GM12873 (cell line): ENCODE results near the gene TEX22.
A peak's percentile ranks its signal among the peaks of the same experiment; 100 is the strongest.

Experiments
- TF ChIP-seq, protein P1 (sequence below): IDR thresholded peaks from 2 replicates; pipeline ENCODE4 v1.5.1; 2012; ENCODE audit warnings: low read depth, mild to moderate bottlenecking, moderate library complexity, low read length, control low read depth; ENCODE audit not compliant: insufficient read depth; ENCODE audit errors: missing control alignments

TEX22 gene

DNA sequence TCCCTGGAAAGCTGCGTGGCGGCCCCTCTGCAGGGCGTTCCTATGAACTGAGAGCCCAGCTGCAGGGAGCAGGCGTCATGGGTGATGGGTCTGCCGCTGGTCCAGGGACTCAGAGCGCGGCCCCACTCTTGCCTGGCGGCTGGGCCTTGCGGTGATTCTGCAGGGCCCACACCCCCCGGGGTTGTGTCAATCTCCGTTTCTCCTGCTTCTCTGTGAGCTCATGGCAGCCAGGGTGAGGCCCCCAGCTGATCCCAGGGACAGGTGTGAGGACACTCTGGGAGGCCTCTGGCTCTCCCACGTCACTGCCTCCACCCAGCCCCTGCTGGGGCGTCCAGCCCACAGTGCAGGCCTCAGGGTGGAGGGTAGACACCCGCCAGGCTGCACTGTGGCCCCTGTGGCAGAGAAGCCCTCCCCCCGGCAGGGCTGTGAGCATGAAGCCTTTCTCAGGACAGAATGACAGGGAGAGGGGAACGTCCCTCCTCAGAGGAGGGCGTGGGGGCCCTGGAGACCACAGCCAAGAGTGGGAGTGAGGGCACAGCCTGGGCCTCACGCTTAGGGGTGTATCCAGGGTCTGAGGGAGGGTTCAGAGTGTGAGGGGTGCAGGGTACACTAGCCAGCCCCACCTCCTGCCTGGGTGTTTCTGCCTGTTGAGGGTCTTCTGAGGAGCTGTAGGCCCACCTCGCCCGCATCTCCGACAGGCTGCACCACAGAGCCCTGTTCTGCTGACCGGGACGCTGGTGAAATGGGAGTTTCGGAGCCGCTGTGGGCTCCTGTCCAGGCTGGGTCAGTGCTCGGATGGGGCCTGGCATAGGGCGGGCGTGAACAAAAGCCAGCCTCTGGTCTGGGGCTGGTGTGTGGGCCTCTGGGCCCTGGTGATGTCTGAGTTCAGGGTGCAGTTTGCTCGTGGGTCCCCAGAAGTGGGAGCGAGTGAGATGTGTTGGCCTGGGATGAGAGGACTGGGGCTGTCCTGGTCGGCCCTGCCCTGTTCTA is 49.6 kb downstream of the TEX22 start:
- TF ChIP-seq, protein P1, sequence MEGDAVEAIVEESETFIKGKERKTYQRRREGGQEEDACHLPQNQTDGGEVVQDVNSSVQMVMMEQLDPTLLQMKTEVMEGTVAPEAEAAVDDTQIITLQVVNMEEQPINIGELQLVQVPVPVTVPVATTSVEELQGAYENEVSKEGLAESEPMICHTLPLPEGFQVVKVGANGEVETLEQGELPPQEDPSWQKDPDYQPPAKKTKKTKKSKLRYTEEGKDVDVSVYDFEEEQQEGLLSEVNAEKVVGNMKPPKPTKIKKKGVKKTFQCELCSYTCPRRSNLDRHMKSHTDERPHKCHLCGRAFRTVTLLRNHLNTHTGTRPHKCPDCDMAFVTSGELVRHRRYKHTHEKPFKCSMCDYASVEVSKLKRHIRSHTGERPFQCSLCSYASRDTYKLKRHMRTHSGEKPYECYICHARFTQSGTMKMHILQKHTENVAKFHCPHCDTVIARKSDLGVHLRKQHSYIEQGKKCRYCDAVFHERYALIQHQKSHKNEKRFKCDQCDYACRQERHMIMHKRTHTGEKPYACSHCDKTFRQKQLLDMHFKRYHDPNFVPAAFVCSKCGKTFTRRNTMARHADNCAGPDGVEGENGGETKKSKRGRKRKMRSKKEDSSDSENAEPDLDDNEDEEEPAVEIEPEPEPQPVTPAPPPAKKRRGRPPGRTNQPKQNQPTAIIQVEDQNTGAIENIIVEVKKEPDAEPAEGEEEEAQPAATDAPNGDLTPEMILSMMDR: no peak

DNA sequence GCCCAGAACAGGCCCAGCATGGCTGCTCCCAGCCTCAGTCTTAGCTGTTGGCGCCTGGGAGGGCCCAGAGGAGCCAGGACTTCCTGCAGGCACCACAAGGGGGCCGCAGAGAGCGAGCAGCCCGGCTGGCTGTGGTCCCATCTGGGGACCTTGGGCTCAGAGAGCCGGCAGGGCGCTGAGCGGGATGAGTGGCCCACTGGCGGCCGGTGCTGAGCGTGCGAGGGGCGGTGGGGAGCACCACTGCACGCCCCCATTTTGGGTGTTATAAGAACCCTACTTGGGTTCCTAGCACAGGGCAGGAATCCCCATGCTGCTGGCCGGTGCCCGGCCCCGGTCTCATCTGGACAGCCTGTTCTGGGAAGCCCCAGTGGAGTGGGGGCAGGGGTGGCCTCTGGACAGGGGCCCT is 50.4 kb downstream of the TEX22 start:
- TF ChIP-seq, protein P1: peak; percentile 82

DNA sequence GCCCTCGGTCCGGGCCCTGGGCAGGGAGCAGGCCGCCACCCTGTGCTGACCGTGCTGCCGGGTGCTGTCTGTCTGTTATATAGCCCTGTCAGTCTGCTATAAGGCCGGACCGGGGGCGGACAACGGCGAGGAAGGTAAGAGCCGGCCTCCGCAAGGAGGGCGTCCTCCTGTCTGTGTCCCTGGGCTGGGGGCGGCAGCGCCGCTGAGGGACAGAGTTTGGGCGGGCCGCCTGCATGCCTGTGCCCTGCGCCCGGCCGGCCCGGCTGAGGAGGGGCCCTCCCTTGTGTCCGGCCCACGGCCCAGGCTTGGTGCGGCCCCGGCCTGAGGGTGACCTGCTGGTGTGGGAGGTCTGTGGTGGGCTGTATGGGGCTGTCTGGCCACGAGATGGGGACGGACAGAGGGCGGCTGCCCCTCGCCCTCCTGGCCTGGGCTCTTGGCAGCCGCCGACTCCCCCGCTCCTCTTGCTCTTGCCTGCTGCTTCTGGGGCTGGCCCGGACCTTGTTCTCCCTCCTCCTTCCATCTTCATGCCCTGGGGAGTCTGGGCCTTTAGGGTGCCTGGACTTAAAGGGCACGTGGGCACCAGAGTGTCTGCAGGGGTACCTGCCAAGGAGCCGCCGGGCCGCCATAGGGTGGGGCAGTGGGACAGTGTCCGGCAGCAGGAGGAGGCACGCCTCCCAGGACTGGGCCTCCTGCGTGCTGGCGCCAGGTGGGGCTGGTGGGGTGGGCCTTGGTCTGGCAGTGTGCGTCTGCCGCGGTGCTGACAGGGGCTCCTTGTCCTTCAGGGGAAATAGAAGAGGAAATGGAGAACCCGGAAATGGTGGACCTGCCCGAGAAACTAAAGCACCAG is 51.2 kb downstream of the TEX22 start:
- TF ChIP-seq, protein P1: no peak

DNA sequence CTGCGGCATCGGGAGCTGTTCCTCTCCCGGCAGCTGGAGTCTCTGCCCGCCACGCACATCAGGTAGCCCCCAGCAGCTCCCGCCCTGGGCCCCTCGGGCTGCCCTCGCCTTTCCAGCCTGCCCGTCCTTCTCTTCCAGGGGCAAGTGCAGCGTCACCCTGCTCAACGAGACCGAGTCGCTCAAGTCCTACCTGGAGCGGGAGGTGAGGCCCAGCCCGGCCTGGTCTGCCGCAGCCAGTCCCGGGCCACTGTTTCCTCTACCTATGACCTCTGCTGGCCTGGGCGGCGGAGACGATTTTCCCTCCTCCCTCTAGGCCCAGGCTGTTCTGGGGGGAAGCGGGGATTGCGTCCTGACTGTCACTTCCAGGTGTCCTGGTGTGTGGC is 51.8 kb downstream of the TEX22 start:
- TF ChIP-seq, protein P1: no peak

DNA sequence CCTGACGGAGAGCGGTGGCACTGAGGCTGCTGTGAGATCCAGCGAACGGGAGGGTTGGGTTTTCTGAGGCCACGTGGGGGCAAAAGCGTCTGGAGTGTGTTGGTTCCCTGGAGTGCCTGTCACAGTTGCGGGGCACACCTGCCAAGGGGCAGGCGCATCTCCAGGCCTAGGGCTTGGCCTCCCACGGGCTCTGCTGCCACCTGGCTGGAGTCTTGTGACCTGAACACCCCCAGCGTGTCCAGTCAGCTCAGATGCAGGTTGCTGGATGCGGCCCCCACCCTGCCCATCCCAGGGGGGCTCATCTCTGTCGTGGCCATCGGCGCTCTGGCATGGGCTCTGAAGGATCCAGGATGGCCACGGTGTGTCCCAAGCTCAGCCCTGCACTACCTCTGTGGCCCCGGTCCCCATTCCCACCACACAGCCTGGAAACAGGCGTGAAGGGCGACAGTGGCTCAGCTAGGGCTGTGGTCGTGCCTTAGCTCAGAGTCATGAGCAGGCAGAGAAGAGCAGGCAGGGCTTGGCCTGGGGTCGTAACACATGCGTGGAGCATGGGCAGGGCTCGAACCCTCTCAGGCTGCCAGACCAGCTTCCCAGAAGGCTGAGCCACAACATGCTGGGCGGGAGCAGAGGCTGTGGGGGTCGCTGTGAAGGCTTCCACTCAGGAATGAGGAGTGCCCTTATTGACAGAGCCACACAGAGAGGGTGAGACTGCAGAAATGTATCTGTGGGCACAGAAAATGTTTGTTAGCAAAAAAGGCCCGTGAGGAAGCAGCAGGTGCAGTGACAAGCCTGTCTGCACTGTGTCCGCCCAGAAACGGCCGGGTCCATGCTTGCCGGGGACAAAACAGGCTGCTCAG is 52.8 kb downstream of the TEX22 start:
- TF ChIP-seq, protein P1: no peak

DNA sequence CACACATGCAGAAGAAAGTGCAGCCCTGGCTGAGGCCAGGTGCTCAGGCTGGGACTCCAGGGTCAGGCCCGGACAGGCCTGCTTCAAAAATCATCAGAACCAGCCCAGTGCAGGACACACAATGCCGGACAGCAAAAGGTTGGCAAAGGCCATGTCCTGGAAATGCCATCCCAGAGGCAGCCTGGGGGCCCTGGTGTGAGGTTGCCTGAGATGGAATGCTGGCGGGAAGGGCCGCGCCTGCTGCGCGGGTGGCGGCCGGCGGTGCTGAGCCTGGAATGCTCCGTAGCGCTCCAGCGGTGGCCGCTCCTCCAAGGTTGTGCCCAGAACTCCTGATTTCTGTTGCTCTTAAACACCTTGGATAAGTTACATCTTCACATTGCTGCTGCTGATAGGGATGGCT is 54.6 kb downstream of the TEX22 start:
- TF ChIP-seq, protein P1: no peak
